Measurements from ENCODE around the gene MYOZ3.

MYOZ3 gene

GRCh38 chr5:150627731-150628545, 33.1 kb upstream of the MYOZ3 start:
- DNase-seq, result no peak

- DNase-seq, result no peak
Observed at GRCh38 chr5:150628936-150629485, 32.0 kb upstream of the MYOZ3 start.

- no peak for DNase-seq
Observed at GRCh38 chr5:150630016-150630415, 31.0 kb upstream of the MYOZ3 start.

GRCh38 chr5:150630461-150631325, 30.4 kb upstream of the MYOZ3 start:
- DNase-seq, result no peak

DNA sequence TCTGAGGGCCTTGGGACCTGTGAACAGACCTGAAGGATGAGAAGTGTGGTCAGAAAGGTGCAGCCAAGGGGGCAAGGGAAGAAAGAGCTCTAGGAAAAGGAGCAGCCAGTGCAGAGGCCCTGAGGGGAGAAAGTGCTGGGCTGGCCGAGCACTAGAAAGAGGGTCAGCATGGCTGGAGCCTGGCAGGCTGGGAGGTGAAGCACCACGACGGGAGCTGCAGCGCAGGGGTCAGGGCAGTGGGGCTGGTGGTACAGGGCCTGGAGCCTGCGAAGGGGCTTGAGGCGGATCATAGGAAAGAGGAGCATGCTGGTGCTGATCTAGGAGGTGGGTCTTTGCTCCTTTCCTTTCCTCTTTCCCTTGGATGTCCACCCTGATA, 29.7 kb upstream of the MYOZ3 start:
- DNase-seq, result no peak

DNA sequence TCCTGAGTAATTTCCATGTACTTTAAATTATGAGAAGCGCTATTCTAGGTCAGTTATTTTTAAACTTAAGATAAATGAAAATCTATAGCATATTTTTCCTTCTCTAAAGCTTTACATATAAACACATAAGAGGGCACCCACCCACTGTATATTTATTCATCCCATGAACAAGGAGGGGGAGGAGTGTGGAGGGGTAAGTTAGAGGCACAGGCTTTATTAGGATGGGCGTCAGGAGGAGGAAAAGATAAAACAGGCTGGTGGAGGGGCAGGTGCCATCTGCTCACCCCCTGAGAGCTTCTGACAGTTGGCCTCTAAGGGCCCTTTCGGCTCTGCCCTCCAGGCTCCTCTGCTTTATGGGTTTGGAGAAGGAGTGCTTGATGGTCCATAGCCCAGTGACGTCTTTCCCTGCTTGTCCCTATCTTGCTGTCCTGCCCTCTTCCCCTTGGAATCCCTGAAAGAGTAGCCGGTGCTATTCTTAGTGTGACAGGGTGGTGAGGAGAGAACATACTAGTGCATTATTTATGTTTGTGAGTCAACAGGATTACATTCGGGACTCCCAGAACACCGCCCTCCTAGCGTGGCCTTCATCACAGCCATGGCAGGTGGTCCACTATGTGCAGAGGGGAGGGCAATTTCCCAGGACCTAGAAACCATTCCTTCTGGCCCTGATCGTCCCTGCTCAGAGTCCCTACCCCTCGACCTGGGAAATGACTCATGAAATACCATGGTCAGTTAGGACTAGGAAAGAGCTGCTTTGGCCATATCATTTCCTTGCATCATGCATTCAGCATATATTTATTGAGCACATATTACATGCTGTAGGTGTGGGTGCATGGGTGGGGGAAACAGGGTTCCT, 28.5 kb upstream of the MYOZ3 start:
- DNase-seq, result no peak

DNA sequence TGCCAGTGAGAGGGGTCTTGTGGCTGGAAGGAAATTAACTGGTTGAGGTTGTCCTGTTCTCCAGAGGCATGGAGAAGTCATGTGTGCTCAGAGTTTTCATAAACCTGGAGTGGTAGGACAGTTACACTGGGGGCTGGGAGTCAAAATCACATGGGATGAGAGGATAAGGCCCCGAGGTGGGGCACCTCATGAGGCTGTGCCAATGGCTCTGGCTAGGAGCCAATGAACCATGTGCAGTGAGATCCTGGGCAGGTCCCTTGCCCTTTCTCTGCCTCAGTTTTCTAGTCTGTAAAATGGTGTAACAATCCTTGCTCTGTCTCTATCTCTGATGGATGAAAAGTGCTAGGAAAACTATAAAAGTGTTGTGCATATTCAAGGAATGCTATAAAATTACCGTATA, 27.6 kb upstream of the MYOZ3 start:
- no peak for DNase-seq

GRCh38 chr5:150636391-150637244, 24.4 kb upstream of the MYOZ3 start:
- no peak for DNase-seq

DNA sequence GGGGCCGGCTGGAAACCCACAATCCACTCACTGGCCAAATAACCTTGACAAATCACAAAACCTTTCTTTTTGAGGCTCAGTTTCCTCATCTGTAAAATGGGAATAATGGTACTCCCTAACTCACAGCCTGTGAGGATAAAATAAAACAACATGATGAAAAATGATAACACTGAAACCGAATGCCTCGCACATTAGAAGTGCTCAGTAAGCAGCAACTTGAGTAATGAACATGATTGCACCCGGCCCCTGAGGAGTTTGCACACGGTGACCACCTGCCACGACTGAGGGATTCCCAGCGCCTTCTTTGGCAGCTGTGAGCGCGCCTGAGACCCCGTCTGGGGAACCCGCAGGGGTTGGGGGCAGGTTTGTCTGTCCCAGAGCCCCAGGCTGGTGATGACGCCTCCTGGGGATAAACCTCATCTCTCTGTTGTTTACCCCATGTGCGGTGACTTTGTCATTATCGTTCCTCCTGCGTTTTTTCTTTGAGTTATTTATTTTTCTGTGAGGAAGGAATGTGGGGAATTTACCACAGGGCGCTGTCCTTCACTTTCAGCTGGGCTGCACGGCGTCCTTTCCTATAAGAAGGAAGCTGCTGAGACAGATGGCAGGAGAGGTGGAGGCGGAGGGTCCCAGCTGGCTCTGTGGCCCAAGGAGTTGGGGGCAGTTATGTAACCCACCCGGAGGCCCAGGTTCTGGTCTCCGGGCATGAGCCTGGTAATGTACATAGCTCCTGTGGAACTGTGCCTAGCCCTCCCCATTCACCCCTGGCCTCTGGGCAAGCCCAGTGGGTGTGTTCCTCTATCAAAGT, 23.6 kb upstream of the MYOZ3 start:
- no peak for DNase-seq

- DNase-seq, result no peak
Observed at GRCh38 chr5:150638053-150638444, 23.0 kb upstream of the MYOZ3 start.

- no peak for DNase-seq
Observed at GRCh38 chr5:150638488-150639376, 22.3 kb upstream of the MYOZ3 start.

GRCh38 chr5:150639377-150639692, 21.7 kb upstream of the MYOZ3 start:
- DNase-seq, result no peak

DNA sequence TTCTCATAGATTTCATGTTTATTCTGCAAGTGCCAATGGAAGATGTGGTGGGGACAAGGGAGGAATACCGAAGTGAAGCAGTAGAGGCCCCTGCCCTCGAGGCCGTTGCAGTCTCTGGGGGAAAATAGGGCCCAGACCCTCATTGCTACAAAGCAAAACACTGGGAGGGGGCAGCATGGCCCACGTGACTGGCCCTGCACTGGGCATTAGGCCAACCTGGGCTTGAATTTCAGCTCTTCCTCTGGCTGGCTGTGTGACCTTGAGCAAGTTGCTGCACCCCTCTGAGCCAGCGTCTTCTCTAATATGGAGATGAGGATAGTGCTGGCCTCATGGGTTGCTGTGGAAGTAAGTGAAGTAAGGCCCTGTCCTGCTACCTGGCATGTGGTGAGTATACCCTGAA, 21.3 kb upstream of the MYOZ3 start:
- no peak for DNase-seq

- DNase-seq, result no peak
Observed at GRCh38 chr5:150640311-150641005, 20.6 kb upstream of the MYOZ3 start, which contains the start of gene SYNPO. TSS of gene SYNPO (plus strand) at chr5:150640660. CDS start at chr5:150648276, 7,616 bp downstream.

DNA sequence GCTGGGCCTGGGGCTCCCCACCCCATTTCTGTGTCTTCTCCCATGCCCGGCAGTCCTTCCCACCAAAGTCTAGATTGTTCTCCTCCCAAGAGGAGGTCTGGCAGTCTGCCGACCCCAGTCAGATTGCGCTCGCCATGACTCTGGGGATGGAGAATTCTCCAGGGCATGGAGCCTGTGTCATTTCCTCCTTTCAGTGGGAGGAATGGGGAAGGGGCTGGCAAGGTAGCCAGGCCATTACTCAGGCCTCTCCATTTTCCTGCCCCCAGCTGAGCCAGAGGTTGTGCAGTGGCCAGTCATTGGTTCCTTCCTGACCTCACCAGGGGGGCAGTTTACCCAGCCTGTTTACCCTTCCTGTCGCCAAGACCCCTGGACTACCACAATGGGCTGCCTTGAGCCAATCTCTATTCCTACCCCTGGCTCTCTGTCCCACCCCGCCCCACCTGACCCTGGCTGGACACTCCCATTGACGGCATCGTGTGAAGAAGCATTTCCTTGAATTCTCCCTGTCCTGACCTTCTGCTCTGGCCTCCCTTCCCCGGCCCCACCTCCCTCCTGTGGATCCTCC, 20.0 kb upstream of the MYOZ3 start:
- no peak for DNase-seq

DNA sequence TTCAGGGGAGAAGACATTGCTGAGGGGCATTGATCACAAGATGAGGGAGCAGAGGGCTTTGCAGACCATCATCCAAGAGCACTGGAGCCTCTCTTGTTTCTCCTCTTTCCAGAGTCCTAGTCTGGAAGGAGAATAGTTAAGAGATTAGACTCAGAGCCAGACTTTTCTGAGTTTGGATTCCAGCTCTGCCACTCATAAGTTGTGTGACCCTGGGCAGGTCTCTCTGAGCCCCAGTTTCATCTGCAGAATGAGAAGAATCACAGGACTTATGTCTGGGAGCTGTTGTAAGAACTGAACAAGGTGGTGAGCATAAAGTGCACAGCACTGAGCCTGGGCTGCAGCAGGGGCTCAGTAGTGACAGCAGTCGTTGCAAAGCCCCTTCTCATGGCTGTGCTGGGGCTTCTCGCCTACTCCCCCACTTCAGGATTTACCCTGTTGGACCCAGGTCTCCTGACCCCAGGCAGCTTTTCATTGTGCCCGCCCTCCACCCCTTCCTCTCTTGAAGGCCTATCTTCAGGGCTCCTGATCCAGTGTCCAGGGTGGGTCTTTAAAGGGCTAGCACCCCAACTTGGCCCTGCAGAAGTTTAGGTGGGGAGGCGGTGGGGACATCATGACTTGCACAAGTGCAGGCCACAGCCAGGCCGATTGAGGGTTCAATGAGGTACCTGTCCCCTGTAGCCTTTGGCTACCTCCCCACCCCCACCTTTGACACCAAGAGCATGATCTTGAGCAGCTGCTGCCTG, 19.1 kb upstream of the MYOZ3 start:
- DNase-seq, result no peak

DNA sequence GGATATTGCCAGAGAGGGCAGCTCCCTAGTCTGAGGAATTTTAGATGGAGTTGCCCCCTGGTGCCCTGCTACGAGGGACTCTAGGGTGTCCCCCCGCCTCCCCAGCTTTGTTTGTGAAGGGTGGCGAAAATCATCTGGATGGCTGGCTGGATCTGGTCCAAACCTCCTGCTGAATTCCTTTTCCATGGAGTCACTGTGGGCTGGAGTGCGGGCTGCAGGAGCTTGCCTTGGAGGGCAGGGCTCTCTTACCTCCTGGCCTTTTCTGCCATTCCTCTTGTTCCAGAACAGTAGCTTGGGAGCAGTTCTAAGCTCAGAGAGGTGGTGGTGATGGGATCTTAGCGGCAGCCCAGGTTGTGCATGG, 18.5 kb upstream of the MYOZ3 start:
- no peak for DNase-seq

- no peak for DNase-seq
Observed at GRCh38 chr5:150642991-150643710, 17.9 kb upstream of the MYOZ3 start.

Measured in effector CD8-positive, alpha-beta T cell (primary cell).